Endothelial cell of umbilical vein (primary cell): ENCODE results near the gene CNTNAP1. TPM values are rescaled to one million over a fixed set of nuclear protein-coding genes. Genes with fewer than 3 reads are reported as not detected.

ENCODE experiments used
- BruUV-seq: library from RNA; stranded (reverse); fragments of 400-500 nt; replicated peaks from 2 replicates; lab custom pipeline; 2021; lab: Mats Ljungman, UMichigan
- CTCF ChIA-PET: fragments of 300-600, 350-600 bp; sonication (Branson Sonifier 250); formaldehyde crosslinking; loops from one replicate; lab custom pipeline; 2021; ENCODE audit warnings: antibody characterized with exemption, inconsistent platforms; lab: Charles Lee
- POLR2A ChIA-PET: fragments of 300-600, 350-600 bp; sonication (Branson Sonifier 250); formaldehyde crosslinking; loops from one replicate; lab custom pipeline; 2021; ENCODE audit warnings: antibody characterized with exemption, inconsistent platforms; lab: Charles Lee
- DNase-seq: peaks from one replicate; pipeline ENCODE4 v3.0.0-alpha.2; 2011; ENCODE audit warnings: low read depth, low spot score
- FAIRE-seq: peaks from 2 replicates; lab custom pipeline; 2011; peaks lifted over from hg19 to GRCh38; lab: Jason Lieb, UNC
- H2AFZ ChIP-seq: 2 replicates; pipeline ENCODE4 v1.6.0; 2012; ENCODE audit warnings: low read depth, low read length, control low read depth, inconsistent platforms
- H3K27ac ChIP-seq: 2 replicates; pipeline ENCODE4 v1.5.1; 2011; ENCODE audit warnings: low read depth, mild to moderate bottlenecking, control low read depth, low read length, moderate library complexity; ENCODE audit not compliant: insufficient read depth
- H3K27me3 ChIP-seq, 2 experiments: 2 replicates each; pipeline versions ENCODE4 v1.6.0 to v1.6.1; 2011; ENCODE audit warnings: low read length in 2 of 2, mixed read lengths in 1 of 2; ENCODE audit not compliant: control insufficient read depth in 2 of 2, insufficient read depth in 2 of 2
- H3K36me3 ChIP-seq, 2 experiments: 2 replicates in 1 of 2; 3 replicates in 1 of 2; pipeline ENCODE4 v1.5.1; 2011; ENCODE audit warnings: low read length in 2 of 2, mild to moderate bottlenecking in 1 of 2, moderate library complexity in 1 of 2; ENCODE audit not compliant: control insufficient read depth in 2 of 2, insufficient read depth in 2 of 2; ENCODE audit errors: extremely low read depth in 1 of 2
- H3K4me1 ChIP-seq: 3 replicates; pipeline ENCODE4 v1.5.1; 2011; ENCODE audit warnings: mild to moderate bottlenecking, low read length; ENCODE audit not compliant: control insufficient read depth, insufficient read depth; ENCODE audit errors: extremely low read depth
- H3K4me2 ChIP-seq: 2 replicates; pipeline ENCODE4 v1.6.1; 2011; ENCODE audit warnings: low read length, control low read depth, mixed read lengths; ENCODE audit not compliant: insufficient read depth
- H3K4me3 ChIP-seq, 3 experiments: fragments of 200-600 bp in 1 of 3; sonication (generic), shearing (Covaris generic) in 1 of 3; replicated peaks in 1 of 3; 2 replicates each; pipeline ENCODE4 v1.5.1; 2011 to 2016; ENCODE audit warnings: control low read depth in 3 of 3, low read length in 3 of 3, mild to moderate bottlenecking in 2 of 3, inconsistent platforms in 1 of 3, low read depth in 1 of 3, moderate library complexity in 1 of 3; ENCODE audit not compliant: insufficient read depth in 1 of 3
- H3K79me2 ChIP-seq: 2 replicates; pipeline ENCODE4 v1.6.0; 2012; ENCODE audit warnings: low read length, inconsistent platforms; ENCODE audit not compliant: control insufficient read depth, insufficient read depth
- H3K9ac ChIP-seq: replicated peaks from 2 replicates; pipeline ENCODE3; 2011; ENCODE audit warnings: low read length, control low read depth; ENCODE audit not compliant: insufficient read depth; ENCODE audit errors: extremely low read depth
- H3K9me1 ChIP-seq: replicated peaks from 3 replicates; pipeline ENCODE4 v1.6.0; 2011; ENCODE audit warnings: mild to moderate bottlenecking, low read length; ENCODE audit not compliant: control insufficient read depth, insufficient read depth; ENCODE audit errors: extremely low read depth
- H3K9me3 ChIP-seq: replicated peaks from 2 replicates; pipeline ENCODE4 v1.5.1; 2012; ENCODE audit warnings: low read length, inconsistent platforms; ENCODE audit not compliant: control insufficient read depth, insufficient read depth
- H4K20me1 ChIP-seq: replicated peaks from 2 replicates; pipeline ENCODE3; 2011; ENCODE audit warnings: mild to moderate bottlenecking, low read length; ENCODE audit not compliant: control insufficient read depth, insufficient read depth; ENCODE audit errors: extremely low read depth
- CTCF ChIP-seq, 2 donors: IDR thresholded peaks; 1 replicate in 1 of 2; 2 replicates in 1 of 2; pipeline ENCODE4 v1.5.1; 2011; ENCODE audit warnings: low read length in 2 of 2, mild to moderate bottlenecking in 2 of 2, moderate library complexity in 2 of 2, control low read depth in 1 of 2, inconsistent platforms in 1 of 2, low read depth in 1 of 2; ENCODE audit not compliant: insufficient read depth in 1 of 2; ENCODE audit errors: extremely low read depth in 1 of 2
- EZH2 ChIP-seq: IDR thresholded peaks from 2 replicates; pipeline ENCODE4 v1.6.1; 2012; ENCODE audit warnings: borderline replicate concordance, low read depth, mild to moderate bottlenecking, moderate library complexity, low read length, inconsistent platforms; ENCODE audit not compliant: severe bottlenecking
- GATA2 ChIP-seq: IDR thresholded peaks from 2 replicates; pipeline ENCODE4 v1.7.0; 2011; ENCODE audit warnings: low read depth, mild to moderate bottlenecking, moderate library complexity, mixed read lengths, low read length; ENCODE audit not compliant: insufficient read length, insufficient read depth
- JUN ChIP-seq: IDR thresholded peaks from 2 replicates; pipeline ENCODE4 v1.6.1; 2011; ENCODE audit warnings: borderline replicate concordance, low read depth; ENCODE audit not compliant: insufficient read length, insufficient read depth
- MYC ChIP-seq: IDR thresholded peaks from one replicate; pipeline ENCODE4 v1.6.1; 2011; ENCODE audit warnings: mild to moderate bottlenecking, low read depth, low read length
- POLR2AphosphoS5 ChIP-seq: IDR thresholded peaks from 2 replicates; pipeline ENCODE4 v1.6.1; 2012; ENCODE audit warnings: low read depth, mild to moderate bottlenecking, control low read depth, low read length, moderate library complexity; ENCODE audit not compliant: insufficient read depth
- dilution Hi-C: fragments of 300-500 bp; cut with MboI; formaldehyde crosslinking; loops from one replicate; pipeline ENCODE4 v1.15.0; 2019; ENCODE audit warnings: low sequenced_read_pairs; ENCODE audit not compliant: extremely low pct_ligation_motif_present
- intact Hi-C: fragments of 100-400 bp; cut with micrococcal nuclease; formaldehyde crosslinking; loops from one replicate; pipeline ENCODE4 v1.10.0; 2022
- polyA plus RNA-seq, 4 experiments: library from polyadenylated mRNA; depleted of rRNA in 3 of 4; stranded (reverse) in 3 of 4; unstranded in 1 of 4; fragments of >200 nt; gene quantifications; 2 replicates each; pipeline versions ENCODE4 v1.2.1 to v1.2.3, GENCODE V29; 2011 to 2012; ENCODE audit warnings: missing spikeins in 1 of 4
- total RNA-seq: library from RNA; stranded (reverse); gene quantifications from 2 replicates; pipeline ENCODE4 v1.2.3, GENCODE V29; 2021

Gene CNTNAP1
- total and polyA plus RNA-seq, 2 donors (not counting 3 experiments of a cell fraction or from before 2014, with no cell fraction given) = 26.3 to 44.8 TPM

- ChIA-PET CTCF (interaction anchor here (1.9 kb wide), 1 partner anchor 114 kb away, joined by 9 read pairs; the partner anchor contains the start of gene PSMC3IP), POLR2A (interaction anchor here (0.7 kb wide), 1 partner anchor 110 kb away, joined by 3 read pairs; no protein-coding TSS in a partner anchor)
- no peak overlapping the region for H3K4me2 ChIP-seq
- H3K4me1 ChIP-seq = no peaks in the 10 kb centered on the region
- H2AFZ ChIP-seq = no peak overlapping the region
- no peaks in the 10 kb centered on the region for H3K27me3 ChIP-seq
- intact Hi-C loops (no loop called here), dilution Hi-C loops (no loop called here)
- no peaks in the 10 kb centered on the region for H3K79me2 ChIP-seq
- no peak for DNase-seq
- H3K9ac ChIP-seq = no peak overlapping the region
- peaks cover 2 to 7% of the 10 kb centered on the region in 2 experiments for H3K36me3 ChIP-seq
- BruUV-seq = no TSS peak
- no peak overlapping the region for H3K4me3 ChIP-seq
- no peaks in the 10 kb centered on the region for H3K9me3 ChIP-seq
- no peaks in the 10 kb centered on the region for H3K9me1 ChIP-seq
- H3K27ac ChIP-seq = no peak overlapping the region
- TF ChIP-seq GATA2 (no peak), JUN (no peak), EZH2 (no peak), POLR2AphosphoS5 (no peak), MYC (no peak), CTCF (IDR thresholded peaks at IDR 0.05; ENCODE audit: extremely low read depth in 1 of 2, insufficient read depth in 1 of 2, low read depth in 1 of 2, low read length in 2 of 2) (no peak)
- H4K20me1 ChIP-seq = no peaks in the 10 kb centered on the region
- no peak for FAIRE-seq
These were observed 10.2 kb downstream of the CNTNAP1 start for GRCh38 chr17:42692489-42692888.
